DND-41 (cell line): ENCODE measurements around the gene RGS3.

ENCODE experiments used
- ATAC-seq: fragments of 200-7000 bp; cut with Tn5 transposase; 3 replicates; pipeline ENCODE4 v1.9.1; 2021; ENCODE audit warnings: low read depth; ENCODE audit not compliant: insufficient read depth
- DNase-seq: peaks from one replicate; pipeline ENCODE4 v3.0.0-alpha.2; 2020
- H2AFZ ChIP-seq: 2 replicates; pipeline ENCODE4 v1.6.0; 2012; ENCODE audit warnings: low read depth, low read length
- H3K27ac ChIP-seq: 2 replicates; pipeline ENCODE4 v1.5.1; 2012; ENCODE audit warnings: low read length, inconsistent platforms
- H3K27me3 ChIP-seq: fragments of 200-600 bp; sonication (generic); 2 replicates; pipeline ENCODE4 v1.6.0; 2012; ENCODE audit warnings: low read length, mild to moderate bottlenecking, inconsistent platforms; ENCODE audit not compliant: insufficient read depth, poor library complexity
- H3K36me3 ChIP-seq: 2 replicates; pipeline ENCODE4 v1.5.1; 2012; ENCODE audit warnings: low read length, inconsistent platforms; ENCODE audit not compliant: insufficient read depth
- H3K4me1 ChIP-seq: 2 replicates; pipeline ENCODE4 v1.5.1; 2012; ENCODE audit warnings: mild to moderate bottlenecking, low read length; ENCODE audit not compliant: insufficient read depth
- H3K4me2 ChIP-seq: 2 replicates; pipeline ENCODE4 v1.6.0; 2012; ENCODE audit warnings: mild to moderate bottlenecking, moderate library complexity, low read length, inconsistent platforms; ENCODE audit not compliant: insufficient read depth
- H3K4me3 ChIP-seq, 2 experiments: fragments of 200-600 bp in 1 of 2; shearing (Covaris generic) in 1 of 2; 2 replicates each; pipeline ENCODE4 v1.5.1; 2012 to 2016; ENCODE audit warnings: inconsistent platforms in 2 of 2, low read length in 2 of 2, mild to moderate bottlenecking in 2 of 2, low read depth in 1 of 2, moderate library complexity in 1 of 2
- H3K79me2 ChIP-seq: 2 replicates; pipeline ENCODE4 v1.6.0; 2012; ENCODE audit warnings: low read length, inconsistent platforms; ENCODE audit not compliant: insufficient read depth
- H3K9ac ChIP-seq: 2 replicates; pipeline ENCODE4 v1.6.0; 2012; ENCODE audit warnings: low read depth, mild to moderate bottlenecking, inconsistent platforms, low read length, moderate library complexity
- H3K9me3 ChIP-seq: 2 replicates; pipeline ENCODE4 v1.5.1; 2012; ENCODE audit warnings: low read length, moderate library complexity, mild to moderate bottlenecking, inconsistent platforms; ENCODE audit not compliant: insufficient read depth, severe bottlenecking
- H4K20me1 ChIP-seq: 2 replicates; pipeline ENCODE4 v1.6.0; 2012; ENCODE audit warnings: low read length; ENCODE audit not compliant: insufficient read depth
- EZH2 ChIP-seq: IDR thresholded peaks from 3 replicates; pipeline ENCODE4 v1.6.1; 2012; ENCODE audit warnings: borderline replicate concordance, low read depth, mild to moderate bottlenecking, moderate library complexity, low read length, inconsistent platforms; ENCODE audit not compliant: severe bottlenecking
- TF ChIP-seq, protein P1 (sequence below): IDR thresholded peaks from 2 replicates; pipeline ENCODE4 v1.5.1; 2012; ENCODE audit warnings: borderline replicate concordance, low read length, moderate library complexity, mild to moderate bottlenecking; ENCODE audit not compliant: poor library complexity, severe bottlenecking; ENCODE audit errors: extremely low read depth

The RGS3 gene

GRCh38 chr9:113592876-113593575, 129.5 kb downstream of the RGS3 start:
- Histone ChIP-seq H3K36me3 (no peaks in the 10 kb centered on the region; the same call in 1 of the 2 replicates), H3K79me2 (no peaks in the 10 kb centered on the region), H3K4me3 (no peak overlapping the region), H3K4me2 (no peak overlapping the region), H3K9me3 (no peaks in the 10 kb centered on the region), H3K4me1 (no peaks in the 10 kb centered on the region), H3K27ac (no peak overlapping the region), H4K20me1 (no peaks in the 10 kb centered on the region; the same call in 1 of the 2 replicates), H2AFZ (no peak overlapping the region), H3K9ac (no peak overlapping the region), H3K27me3 (no peaks in the 10 kb centered on the region)
- ATAC-seq, result no peak
- DNase-seq, result no peak
- TF ChIP-seq EZH2, result no peak
- TF ChIP-seq, protein P1, sequence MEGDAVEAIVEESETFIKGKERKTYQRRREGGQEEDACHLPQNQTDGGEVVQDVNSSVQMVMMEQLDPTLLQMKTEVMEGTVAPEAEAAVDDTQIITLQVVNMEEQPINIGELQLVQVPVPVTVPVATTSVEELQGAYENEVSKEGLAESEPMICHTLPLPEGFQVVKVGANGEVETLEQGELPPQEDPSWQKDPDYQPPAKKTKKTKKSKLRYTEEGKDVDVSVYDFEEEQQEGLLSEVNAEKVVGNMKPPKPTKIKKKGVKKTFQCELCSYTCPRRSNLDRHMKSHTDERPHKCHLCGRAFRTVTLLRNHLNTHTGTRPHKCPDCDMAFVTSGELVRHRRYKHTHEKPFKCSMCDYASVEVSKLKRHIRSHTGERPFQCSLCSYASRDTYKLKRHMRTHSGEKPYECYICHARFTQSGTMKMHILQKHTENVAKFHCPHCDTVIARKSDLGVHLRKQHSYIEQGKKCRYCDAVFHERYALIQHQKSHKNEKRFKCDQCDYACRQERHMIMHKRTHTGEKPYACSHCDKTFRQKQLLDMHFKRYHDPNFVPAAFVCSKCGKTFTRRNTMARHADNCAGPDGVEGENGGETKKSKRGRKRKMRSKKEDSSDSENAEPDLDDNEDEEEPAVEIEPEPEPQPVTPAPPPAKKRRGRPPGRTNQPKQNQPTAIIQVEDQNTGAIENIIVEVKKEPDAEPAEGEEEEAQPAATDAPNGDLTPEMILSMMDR, result no peak

- no peak for ATAC-seq
- DNase-seq, result no peak
- Histone ChIP-seq H3K36me3 (no peaks in the 10 kb centered on the region; the same call in 1 of the 2 replicates), H3K27ac (no peak overlapping the region), H3K27me3 (no peaks in the 10 kb centered on the region), H3K4me2 (no peak overlapping the region), H3K9me3 (no peaks in the 10 kb centered on the region), H3K4me3 (no peak overlapping the region), H3K79me2 (no peaks in the 10 kb centered on the region), H2AFZ (no peak overlapping the region), H3K4me1 (no peaks in the 10 kb centered on the region), H3K9ac (no peak overlapping the region), H4K20me1 (no peaks in the 10 kb centered on the region; the same call in 1 of the 2 replicates)
- TF ChIP-seq, protein P1, result no peak
- no peak for TF ChIP-seq EZH2
Observed at GRCh38 chr9:113593682-113594281, 130.3 kb downstream of the RGS3 start.

DNA sequence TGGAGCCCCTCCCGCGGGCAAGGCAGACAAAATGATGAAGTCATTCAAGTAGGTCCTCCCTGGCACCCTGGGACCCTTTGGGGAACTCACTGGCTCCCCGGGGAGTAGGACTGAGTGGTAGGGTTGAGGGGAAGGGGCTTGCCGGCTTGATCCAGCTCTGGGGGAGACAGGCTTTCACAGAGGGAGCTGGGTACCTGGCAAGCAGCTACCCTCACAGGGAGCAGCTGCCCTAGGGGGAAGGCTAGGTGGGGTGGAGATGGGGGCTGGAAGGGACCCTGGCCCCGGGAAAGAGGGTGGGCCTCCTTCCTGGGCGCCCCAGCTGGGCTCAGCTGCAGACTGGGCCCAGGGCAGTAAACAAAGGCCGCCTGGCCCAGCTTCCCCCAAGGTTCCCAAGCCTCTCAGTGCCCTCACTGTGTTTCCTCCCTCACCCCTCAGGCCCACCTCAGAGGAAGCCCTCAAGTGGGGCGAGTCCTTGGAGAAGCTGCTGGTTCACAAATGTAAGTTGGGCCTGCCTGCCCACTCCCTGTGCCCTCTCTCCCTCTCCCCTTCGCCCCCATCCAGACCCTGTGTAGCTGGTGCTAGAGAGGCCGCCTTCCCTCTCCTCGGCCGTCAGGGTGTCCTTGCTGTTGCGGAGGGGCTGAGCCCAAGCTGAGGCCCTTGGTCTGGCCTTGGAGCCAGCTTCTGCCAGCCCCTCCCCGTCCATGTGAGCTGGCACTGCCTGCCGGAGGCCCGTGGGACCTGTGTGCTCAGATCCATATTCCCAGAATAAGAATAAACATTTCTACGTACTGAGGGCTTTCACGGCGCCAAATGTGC, 131.2 kb downstream of the RGS3 start:
- H4K20me1 ChIP-seq, result no peaks in the 10 kb centered on the region; the same call in 1 of the 2 replicates
- no peaks in the 10 kb centered on the region for H3K9me3 ChIP-seq
- H3K4me2 ChIP-seq, result no peak overlapping the region
- H3K4me3 ChIP-seq, result no peak overlapping the region
- no peak overlapping the region for H2AFZ ChIP-seq
- H3K36me3 ChIP-seq, result no peaks in the 10 kb centered on the region; the same call in 1 of the 2 replicates
- no peaks in the 10 kb centered on the region for H3K4me1 ChIP-seq
- H3K9ac ChIP-seq, result no peak overlapping the region
- TF ChIP-seq EZH2, result no peak
- TF ChIP-seq, protein P1, result no peak
- no peaks in the 10 kb centered on the region for H3K27me3 ChIP-seq
- DNase-seq, result no peak
- ATAC-seq, result no peak
- no peak overlapping the region for H3K27ac ChIP-seq
- H3K79me2 ChIP-seq, result no peaks in the 10 kb centered on the region
